Gastroesophageal sphincter (tissue), 3 donors: Measurements from ENCODE around the gene ERG.

Experiments used
- EP300 ChIP-seq: sonication (generic); formaldehyde crosslinking; IDR thresholded peaks from one replicate; pipeline ENCODE4 v1.6.1; 2017; ENCODE audit warnings: antibody characterized with exemption, mild to moderate bottlenecking
- POLR2A ChIP-seq, 2 donors: fragments of 450-650 bp; IDR thresholded peaks; one replicate each; pipeline ENCODE4 v1.6.1; 2017; ENCODE audit warnings: antibody characterized with exemption in 2 of 2, mild to moderate bottlenecking in 2 of 2, moderate library complexity in 1 of 2
- TF ChIP-seq, protein P1 (sequence below), 4 experiments: fragments of 200-600 bp in 2 of 4; fragments of 450-650 bp in 2 of 4; sonication (generic) in 1 of 4; IDR thresholded peaks; one replicate each; pipeline ENCODE4 v1.5.1; 2017 to 2019; ENCODE audit warnings: antibody characterized with exemption in 4 of 4, mild to moderate bottlenecking in 2 of 4, moderate library complexity in 2 of 4

- TF ChIP-seq, protein P1, sequence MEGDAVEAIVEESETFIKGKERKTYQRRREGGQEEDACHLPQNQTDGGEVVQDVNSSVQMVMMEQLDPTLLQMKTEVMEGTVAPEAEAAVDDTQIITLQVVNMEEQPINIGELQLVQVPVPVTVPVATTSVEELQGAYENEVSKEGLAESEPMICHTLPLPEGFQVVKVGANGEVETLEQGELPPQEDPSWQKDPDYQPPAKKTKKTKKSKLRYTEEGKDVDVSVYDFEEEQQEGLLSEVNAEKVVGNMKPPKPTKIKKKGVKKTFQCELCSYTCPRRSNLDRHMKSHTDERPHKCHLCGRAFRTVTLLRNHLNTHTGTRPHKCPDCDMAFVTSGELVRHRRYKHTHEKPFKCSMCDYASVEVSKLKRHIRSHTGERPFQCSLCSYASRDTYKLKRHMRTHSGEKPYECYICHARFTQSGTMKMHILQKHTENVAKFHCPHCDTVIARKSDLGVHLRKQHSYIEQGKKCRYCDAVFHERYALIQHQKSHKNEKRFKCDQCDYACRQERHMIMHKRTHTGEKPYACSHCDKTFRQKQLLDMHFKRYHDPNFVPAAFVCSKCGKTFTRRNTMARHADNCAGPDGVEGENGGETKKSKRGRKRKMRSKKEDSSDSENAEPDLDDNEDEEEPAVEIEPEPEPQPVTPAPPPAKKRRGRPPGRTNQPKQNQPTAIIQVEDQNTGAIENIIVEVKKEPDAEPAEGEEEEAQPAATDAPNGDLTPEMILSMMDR (IDR thresholded peaks at IDR 0.05), result peak; percentile 46 to 92 (median 75)
- TF ChIP-seq EP300 (no peak), POLR2A (IDR thresholded peaks at IDR 0.05) (no peak)
Measured at GRCh38 chr21:38355992-38356781, 142.1 kb downstream of the ERG start.
